Adrenal gland (tissue), 5 donors: ENCODE measurements around the gene ZBTB40.

Source experiments
- POLR2A ChIP-seq, 2 donors: fragments of 450-650 bp; IDR thresholded peaks; one replicate each; pipeline ENCODE4 v1.6.1; 2017; ENCODE audit warnings: antibody characterized with exemption in 2 of 2, mild to moderate bottlenecking in 2 of 2, moderate library complexity in 1 of 2
- TF ChIP-seq, protein P1 (sequence below), 6 experiments: fragments of 450-650 bp in 4 of 6; fragments of 200-600 bp in 2 of 6; sonication (generic) in 1 of 6; IDR thresholded peaks; 1 replicate in 5 of 6; 2 replicates in 1 of 6; pipeline versions ENCODE4 v1.5.1 to v1.8.0; 2016 to 2021; ENCODE audit warnings: antibody characterized with exemption in 6 of 6, mild to moderate bottlenecking in 2 of 6, moderate library complexity in 1 of 6
- donor health status: DM: no; HTN: no; CAD: no.

DNA sequence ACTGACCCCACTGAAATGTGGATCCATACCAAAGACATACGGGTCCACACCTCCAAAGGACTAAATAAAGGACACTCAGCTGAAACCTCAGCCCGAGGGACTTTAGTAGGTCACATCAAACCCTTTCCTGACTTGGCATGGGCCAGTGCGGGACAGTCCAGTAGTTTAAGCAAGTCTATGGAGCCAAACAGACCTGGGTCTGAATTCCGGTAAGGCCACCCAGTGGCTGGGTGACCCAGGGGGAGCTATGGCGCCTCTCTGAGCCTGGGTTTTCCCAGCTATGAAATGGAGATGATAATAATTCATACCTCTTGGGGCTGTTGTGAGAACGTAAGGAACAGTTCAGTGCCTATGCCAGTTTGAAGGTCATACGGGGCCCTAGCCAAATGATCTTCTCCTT lies 36.2 kb upstream of the ZBTB40 start:
- TF ChIP-seq, protein P1, sequence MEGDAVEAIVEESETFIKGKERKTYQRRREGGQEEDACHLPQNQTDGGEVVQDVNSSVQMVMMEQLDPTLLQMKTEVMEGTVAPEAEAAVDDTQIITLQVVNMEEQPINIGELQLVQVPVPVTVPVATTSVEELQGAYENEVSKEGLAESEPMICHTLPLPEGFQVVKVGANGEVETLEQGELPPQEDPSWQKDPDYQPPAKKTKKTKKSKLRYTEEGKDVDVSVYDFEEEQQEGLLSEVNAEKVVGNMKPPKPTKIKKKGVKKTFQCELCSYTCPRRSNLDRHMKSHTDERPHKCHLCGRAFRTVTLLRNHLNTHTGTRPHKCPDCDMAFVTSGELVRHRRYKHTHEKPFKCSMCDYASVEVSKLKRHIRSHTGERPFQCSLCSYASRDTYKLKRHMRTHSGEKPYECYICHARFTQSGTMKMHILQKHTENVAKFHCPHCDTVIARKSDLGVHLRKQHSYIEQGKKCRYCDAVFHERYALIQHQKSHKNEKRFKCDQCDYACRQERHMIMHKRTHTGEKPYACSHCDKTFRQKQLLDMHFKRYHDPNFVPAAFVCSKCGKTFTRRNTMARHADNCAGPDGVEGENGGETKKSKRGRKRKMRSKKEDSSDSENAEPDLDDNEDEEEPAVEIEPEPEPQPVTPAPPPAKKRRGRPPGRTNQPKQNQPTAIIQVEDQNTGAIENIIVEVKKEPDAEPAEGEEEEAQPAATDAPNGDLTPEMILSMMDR (IDR thresholded peaks at IDR 0.05): no peak
- TF ChIP-seq POLR2A (IDR thresholded peaks at IDR 0.05): no peak
